GM19239 (cell line): ENCODE data around the gene MTX2.
"Not testable (repeated sequence)": the region's sequence is repeated elsewhere in the genome, so short reads cannot be mapped to it uniquely, and the experiment has no call there.

ENCODE experiments used
- DNase-seq: peaks from one replicate; pipeline ENCODE4 v3.0.0; 2011; ENCODE audit warnings: low spot score; ENCODE audit not compliant: insufficient read length
- FAIRE-seq: peaks from 2 replicates; lab custom pipeline; 2011; peaks lifted over from hg19 to GRCh38; lab: Jason Lieb, UNC

The MTX2 gene

DNA sequence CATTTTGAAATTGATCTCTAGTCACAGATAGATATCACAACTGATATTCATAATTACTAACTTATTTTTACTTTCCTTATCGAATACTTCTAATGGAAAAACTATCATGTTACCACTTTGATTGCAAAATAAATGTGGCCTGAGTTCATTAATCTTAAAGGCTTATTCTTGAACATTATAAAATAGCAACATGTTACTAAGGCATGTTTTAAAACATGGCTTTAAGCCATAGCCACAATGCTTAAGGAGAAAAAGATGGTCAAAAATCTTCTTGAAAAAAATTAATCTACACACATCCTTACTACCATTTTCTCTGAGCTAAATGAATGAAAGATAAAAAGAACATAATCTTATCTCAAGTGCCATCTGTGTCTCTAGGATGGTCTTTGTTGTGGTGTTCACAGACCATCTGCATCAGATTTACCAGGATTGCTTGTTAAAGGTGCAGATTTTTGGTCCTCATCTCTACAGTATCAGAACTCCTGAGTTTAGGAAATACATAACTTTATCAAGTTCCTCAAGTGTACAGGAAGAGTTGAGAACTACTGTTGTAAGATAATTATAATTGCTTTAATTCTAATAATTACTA lies 15.3 kb downstream of the MTX2 start:
- FAIRE-seq (no peak), DNase-seq (no peak)

DNA sequence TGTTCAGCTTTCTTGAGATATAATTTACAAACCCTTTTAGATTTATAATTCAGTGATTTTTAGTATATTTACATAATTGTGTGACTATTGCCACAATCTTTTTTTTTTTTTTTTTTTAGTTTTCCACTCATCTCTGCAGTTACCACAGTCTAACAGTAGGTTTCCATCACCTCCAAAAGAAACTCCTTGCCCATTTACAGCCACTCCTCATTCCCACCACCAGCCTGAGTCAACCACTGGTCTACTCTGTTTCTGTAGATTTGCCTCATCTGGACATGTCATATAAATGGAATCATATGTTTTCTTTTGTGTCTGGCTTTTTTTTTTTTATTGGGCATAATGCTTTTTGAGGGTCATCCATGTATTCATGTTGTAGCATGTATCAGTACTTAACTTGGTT lies 16.1 kb downstream of the MTX2 start:
- no peak for DNase-seq

GRCh38 chr2:176291335-176291734 lies 22.1 kb downstream of the MTX2 start:
- FAIRE-seq (peak; percentile 33), DNase-seq (no peak)

More for the DNA sequence above, 16.1 kb downstream of the MTX2 start:
- FAIRE-seq, result no peak

DNA sequence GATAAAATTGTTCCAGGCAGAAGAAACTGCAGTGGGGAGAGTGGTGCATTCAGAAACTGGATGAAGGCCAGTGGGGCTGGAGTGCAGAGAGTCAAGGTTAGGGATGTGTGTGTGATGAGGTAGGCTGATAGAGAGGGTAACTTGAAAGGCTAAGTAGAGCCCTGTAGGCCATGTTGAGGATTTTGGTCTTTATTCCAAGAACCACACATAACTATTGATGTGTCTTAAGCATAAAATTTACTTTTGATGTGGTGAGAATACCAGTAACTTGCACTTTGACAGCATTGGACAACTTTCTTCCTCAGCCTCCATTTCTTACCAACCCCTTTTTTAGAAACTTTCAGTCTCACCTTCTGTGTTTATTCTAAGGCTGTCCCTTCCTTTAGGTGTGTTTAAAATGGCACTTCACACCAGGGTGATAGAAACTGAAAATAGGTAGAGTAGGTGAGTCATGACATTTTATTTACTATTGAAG lies 22.6 kb downstream of the MTX2 start:
- FAIRE-seq (peak; percentile 72), DNase-seq (peak; percentile 1)

DNA sequence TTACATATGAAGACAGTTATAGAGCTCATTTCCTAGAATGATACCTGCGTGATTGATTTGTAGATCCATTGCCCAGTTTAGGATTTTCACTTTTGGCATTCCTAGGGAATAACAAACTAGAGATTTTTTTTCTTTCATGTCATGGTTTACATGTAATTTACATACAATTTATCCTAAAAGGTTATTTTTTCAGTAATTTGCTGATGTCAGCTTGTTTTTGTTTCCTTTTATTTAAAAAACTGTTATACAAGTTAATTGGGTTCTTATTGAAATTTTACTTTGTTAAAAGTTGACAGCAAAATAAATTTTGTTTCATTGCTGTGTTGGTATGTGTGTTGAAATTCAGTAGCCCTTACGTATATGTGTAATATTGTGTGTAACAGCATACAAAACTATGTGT lies 23.4 kb downstream of the MTX2 start:
- FAIRE-seq, result peak; percentile 68

DNA sequence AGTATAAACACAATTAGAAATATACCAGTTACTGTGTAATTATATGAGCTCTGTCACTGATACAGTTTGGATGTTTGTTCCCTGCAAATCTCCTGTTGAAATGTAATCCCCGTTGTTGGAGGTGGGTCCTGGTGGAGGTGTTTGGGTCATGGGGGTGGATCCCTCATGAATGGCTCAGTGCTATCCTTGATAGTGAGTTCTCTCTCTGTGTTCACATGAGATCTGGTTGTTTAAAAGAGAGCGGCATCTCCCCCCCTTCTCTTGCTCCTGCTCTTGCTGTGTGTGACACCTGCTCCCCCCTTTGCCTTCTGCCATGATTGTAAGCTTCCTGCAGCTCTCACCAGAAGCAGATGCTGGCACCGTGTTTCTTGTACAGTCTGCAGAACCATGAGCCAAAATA lies 24.1 kb downstream of the MTX2 start:
- DNase-seq (no peak), FAIRE-seq (no peak)

More for the DNA sequence above, 23.4 kb downstream of the MTX2 start:
- DNase-seq, result no peak

DNA sequence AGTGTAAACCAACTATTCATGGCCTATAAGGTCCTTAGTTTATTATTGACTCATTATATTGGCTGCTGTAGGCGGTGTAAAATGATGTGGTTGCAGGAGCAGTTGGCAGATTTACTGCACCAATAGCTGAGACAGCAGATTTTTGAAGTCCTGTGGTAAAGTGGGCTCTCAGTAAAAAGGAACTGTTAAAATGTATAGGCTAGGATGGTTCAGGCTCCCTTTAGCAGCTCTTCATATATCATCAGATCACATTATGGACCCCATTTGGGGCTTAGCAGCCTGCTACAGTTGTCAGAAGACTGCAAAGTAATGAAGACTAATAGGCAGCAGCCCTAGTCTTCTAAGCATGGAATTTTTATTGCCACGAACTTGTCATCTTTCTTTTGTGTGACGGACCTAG lies 27.8 kb downstream of the MTX2 start:
- DNase-seq (no peak), FAIRE-seq (no peak)

GRCh38 chr2:176297737-176298136 lies 28.5 kb downstream of the MTX2 start:
- no peak for FAIRE-seq
- no peak for DNase-seq

DNA sequence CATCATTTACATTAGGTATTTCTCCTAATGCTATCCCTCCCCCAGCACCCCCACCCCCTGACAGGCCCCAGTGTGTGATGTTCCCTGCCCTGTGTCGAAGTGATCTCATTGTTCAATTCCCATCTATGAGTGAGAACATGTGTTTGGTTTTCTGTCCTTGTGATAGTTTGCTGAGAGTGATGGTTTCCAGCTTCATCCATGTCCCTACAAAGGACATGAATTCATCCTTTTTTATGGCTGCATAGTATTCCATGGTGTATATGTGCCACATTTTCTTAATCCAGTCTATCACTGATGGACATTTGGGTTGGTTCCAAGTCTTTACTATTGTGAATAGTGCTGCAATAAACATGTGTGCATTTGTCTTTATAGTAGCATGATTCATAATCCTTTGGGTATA lies 36.8 kb downstream of the MTX2 start:
- not testable (repeated sequence) for FAIRE-seq

GRCh38 chr2:176317199-176317598 lies 48.0 kb downstream of the MTX2 start:
- FAIRE-seq, result no peak
- no peak for DNase-seq

More for the DNA sequence above, 36.8 kb downstream of the MTX2 start:
- DNase-seq, result not testable (repeated sequence)

DNA sequence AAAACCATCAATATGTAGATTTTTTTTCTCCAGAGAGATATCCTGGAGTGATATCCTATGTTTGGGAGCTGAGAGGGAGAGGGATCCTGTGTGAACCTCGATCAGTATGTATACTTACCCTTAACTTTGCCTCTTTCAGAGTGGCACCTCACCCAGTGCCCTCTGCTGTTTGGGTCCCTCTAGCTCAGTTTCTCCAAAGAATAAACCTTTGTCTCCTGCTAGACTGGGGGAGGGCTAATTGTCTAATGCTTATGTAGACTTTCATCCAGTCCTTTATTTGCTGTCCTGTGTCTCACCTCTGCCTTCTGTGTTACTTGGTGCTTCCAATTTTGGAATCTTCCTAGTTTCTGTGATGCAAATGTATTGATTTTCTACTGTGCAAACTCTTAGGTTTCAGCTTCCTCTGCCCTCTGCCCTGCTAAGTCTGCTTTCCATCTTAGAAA lies 48.4 kb downstream of the MTX2 start:
- peak; percentile 39 for FAIRE-seq
- DNase-seq, result no peak

DNA sequence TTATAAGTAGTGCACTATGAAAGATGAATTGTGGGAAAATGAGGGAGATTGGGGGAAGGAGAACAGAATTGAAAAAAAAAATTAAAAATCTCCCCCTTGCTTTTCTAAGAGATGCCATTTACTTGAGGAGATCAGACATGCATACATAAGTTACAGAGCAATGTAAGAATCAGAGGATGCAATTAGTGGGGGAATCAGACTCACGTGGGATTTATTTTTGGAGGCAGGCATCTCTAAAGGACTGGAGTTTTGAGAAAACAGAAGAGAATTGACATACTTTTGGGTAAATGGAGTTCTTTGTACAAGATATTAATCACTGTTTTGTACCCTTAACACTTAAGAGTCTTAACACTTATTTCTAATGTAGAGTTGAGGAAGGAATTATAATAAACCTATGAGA lies 52.7 kb downstream of the MTX2 start:
- FAIRE-seq (no peak), DNase-seq (no peak)

DNA sequence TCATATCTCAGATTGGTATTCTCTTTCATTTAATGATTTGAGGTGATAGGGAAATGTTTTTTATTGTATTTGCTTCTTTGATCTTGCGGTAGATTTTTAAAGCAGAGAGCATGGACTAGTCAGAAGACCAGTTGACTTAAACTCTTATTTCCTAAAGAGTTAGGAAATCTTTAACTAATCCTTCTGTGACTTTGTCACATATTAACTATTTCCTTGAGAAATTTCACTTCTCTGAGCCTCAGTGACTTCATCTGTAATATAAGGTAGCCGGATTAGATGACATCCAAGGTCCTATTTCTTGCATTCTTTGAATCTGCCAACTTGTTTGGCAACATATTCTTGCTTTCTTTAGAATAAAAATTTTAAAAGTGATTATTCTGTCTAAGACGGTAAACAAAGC lies 55.6 kb downstream of the MTX2 start:
- FAIRE-seq, result no peak
- no peak for DNase-seq

DNA sequence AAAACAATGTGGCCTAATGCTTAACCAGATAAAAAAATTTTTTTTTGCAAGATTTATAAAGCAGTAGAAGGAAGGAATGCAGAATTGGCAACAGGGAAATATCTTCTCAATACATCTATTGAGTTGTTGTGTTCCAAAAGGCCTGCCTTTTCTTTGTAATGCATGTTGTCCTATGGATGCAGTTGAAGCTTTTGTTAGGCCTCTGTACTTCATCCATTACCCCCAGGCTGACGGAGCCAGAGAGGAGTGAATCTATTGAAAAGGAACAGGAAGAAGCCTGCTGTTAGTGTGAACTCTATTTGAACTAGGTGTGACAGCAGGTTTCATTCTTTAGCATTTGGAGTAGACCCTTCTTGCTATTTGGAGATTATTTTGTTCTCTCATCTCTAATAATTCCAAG lies 56.5 kb downstream of the MTX2 start:
- no peak for DNase-seq

DNA sequence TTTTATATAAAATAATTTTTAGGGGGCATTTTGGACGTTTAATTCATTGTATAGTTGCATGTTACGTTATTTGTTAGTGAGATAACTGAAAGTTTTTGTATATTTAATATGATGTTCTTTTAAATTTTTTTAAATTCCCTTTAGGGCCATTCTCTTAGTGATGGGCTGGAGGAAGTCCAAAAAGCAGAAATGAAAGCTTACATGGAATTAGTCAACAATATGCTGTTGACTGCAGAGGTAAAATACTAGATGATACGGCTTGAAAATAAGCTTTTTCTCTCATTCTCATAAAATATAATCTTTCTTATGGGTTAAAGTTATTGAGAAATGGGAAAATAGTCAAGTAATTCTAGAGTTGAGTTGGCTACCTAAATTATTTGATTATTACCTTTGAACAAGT lies 58.9 kb downstream of the MTX2 start:
- DNase-seq (no peak), FAIRE-seq (no peak)

More for the DNA sequence above, 56.5 kb downstream of the MTX2 start:
- no peak for FAIRE-seq

- FAIRE-seq (no peak), DNase-seq (no peak)
Measured at GRCh38 chr2:176330612-176331011, 61.4 kb downstream of the MTX2 start.

DNA sequence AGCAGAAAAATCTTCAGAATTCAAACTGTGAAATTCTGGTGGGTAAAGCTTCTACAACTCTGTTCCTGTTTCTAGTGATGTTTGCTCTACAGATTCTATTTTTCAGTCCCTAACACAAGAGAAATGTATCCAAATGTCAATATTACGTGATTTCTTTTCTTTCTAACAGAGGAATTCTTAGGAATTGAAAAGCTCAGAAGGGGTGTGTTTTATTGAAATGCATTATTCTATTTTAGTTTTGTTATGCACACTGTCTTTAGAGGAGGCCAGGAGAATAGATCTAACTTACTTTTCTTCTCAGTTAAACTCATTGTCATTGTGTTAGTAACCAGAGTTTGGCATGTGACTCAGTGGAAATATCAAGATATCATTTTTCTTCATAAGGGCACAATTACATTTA lies 62.4 kb downstream of the MTX2 start:
- FAIRE-seq, result no peak

GRCh38 chr2:176334729-176335128 lies 65.5 kb downstream of the MTX2 start:
- DNase-seq, result no peak
- no peak for FAIRE-seq

More for the DNA sequence above, 62.4 kb downstream of the MTX2 start:
- no peak for DNase-seq

- DNase-seq (no peak), FAIRE-seq (no peak)
Measured at GRCh38 chr2:176338395-176338794, 69.2 kb downstream of the MTX2 start.

GRCh38 chr2:176339208-176339607 lies 70.0 kb downstream of the MTX2 start:
- FAIRE-seq (no peak), DNase-seq (no peak)

DNA sequence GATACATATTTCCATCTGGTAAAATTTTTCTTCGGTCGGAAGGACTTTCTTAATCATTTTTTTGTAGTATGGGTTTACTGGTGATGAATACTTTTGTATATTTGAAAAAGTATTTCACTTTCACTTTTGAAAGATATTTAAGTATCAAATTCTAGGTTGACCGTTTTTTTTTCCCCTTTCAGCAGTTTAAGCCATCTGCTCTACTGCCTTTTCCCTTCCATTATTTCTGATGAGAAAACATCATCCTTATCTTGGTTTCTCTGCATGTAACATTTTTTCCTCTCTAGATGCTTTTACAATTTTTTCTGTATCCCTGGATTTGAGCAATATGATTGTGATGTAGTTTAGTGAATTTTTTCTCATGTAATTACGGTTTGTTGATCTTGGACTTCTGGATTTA lies 87.0 kb downstream of the MTX2 start:
- DNase-seq, result no peak
- no peak for FAIRE-seq

DNA sequence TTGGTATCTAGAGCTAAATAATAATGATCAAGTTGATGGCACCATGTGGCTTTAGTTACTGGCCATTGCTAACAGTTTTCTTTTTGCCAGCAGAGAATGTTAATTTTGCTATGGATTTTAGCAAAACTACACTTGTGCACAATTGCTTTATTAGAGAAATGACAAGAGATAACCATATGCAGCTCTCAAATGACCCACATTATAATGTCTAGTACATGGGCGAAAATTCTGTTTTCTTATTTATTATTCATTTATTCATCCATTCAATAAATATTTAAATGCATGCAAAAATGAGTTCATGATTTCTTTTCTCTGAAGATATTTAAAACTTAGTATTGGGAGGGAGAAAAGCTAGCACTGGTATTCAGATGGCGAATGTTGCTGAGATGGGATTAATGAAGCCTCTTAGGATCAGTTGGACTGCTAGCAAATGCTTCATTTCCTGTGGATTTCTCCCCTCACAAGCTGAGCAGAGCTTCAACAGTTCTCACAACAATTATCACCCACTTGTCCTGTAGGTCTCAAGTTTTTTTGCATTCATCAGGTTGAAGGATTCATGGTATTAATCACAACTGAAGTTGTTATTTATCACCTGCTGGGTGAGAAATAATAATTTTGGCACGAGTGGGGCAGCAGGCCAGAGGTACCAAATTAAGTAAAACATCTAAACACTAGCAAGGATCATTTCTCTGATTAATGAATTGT lies 95.2 kb downstream of the MTX2 start:
- DNase-seq (no peak), FAIRE-seq (no peak)
